ENCODE measurements around the gene PCBP3.

Gene PCBP3

GRCh38 chr21:45786660-45787059 is 143.1 kb downstream of the PCBP3 start:
- Histone ChIP-seq H3K36me3 (peaks cover 0 to 30% (median 13%) of the 10 kb centered on the region in 11 experiments; a peak in 11 of 22 replicates), H4K20me1 (peaks cover 0 to 50% (median 6%) of the 10 kb centered on the region in 11 experiments; a peak in 9 of 22 replicates), H3K9ac (no peak overlapping the region), H3K4me2 (no peak overlapping the region), H3K4me1 (peaks cover 0 to 15% (median 3%) of the 10 kb centered on the region in 10 experiments; a peak in 7 of 20 replicates), H3K4me3 (no peak overlapping the region), H3K9me3 (replicated peaks in 1 of 11) (peaks cover 0 to 7% (median 0%) of the 10 kb centered on the region in 11 experiments; a peak in 1 of 22 replicates), H3K27ac (no peak overlapping the region), H3K27me3 (no peaks in the 10 kb centered on the region)
- TF ChIP-seq Cebpa-rat (IDR thresholded peaks at IDR 0.05) = no peak

- Histone ChIP-seq H3K9me3 (replicated peaks in 1 of 11) (peaks cover 0 to 7% (median 0%) of the 10 kb centered on the region in 11 experiments; a peak in 1 of 22 replicates), H3K4me3 (no peak overlapping the region), H3K9ac (no peak overlapping the region), H3K27ac (no peak overlapping the region), H3K4me1 (peaks cover 0 to 18% (median 3%) of the 10 kb centered on the region in 10 experiments; a peak in 7 of 20 replicates), H3K36me3 (peaks cover 0 to 34% (median 13%) of the 10 kb centered on the region in 11 experiments; a peak in 11 of 22 replicates), H3K27me3 (no peaks in the 10 kb centered on the region), H4K20me1 (peaks cover 0 to 57% (median 8%) of the 10 kb centered on the region in 11 experiments; a peak in 9 of 22 replicates), H3K4me2 (no peak overlapping the region)
- TF ChIP-seq Cebpa-rat (IDR thresholded peaks at IDR 0.05) = no peak
Observed at GRCh38 chr21:45787371-45787770, 143.8 kb downstream of the PCBP3 start.

- H3K36me3 ChIP-seq = peaks cover 0 to 41% (median 13%) of the 10 kb centered on the region in 11 experiments; a peak in 11 of 22 replicates
- H3K27ac ChIP-seq = no peak overlapping the region
- H3K9me3 ChIP-seq (replicated peaks in 1 of 11) = peaks cover 0 to 5% (median 0%) of the 10 kb centered on the region in 11 experiments; a peak in 1 of 22 replicates
- H3K4me3 ChIP-seq = no peak overlapping the region
- H4K20me1 ChIP-seq = peaks cover 0 to 65% (median 8%) of the 10 kb centered on the region in 11 experiments; a peak in 9 of 22 replicates
- TF ChIP-seq Cebpa-rat (IDR thresholded peaks at IDR 0.05) = no peak
- H3K9ac ChIP-seq = no peak overlapping the region
- no peak overlapping the region for H3K4me2 ChIP-seq
- H3K4me1 ChIP-seq = peaks cover 0 to 18% (median 3%) of the 10 kb centered on the region in 10 experiments; a peak in 7 of 20 replicates
- H3K27me3 ChIP-seq = no peaks in the 10 kb centered on the region
Observed at GRCh38 chr21:45788198-45788597, 144.7 kb downstream of the PCBP3 start.

- TF ChIP-seq Cebpa-rat (IDR thresholded peaks at IDR 0.05) = no peak
- H3K9ac ChIP-seq = no peak overlapping the region
- peaks cover 0 to 70% (median 8%) of the 10 kb centered on the region in 11 experiments; a peak in 9 of 22 replicates for H4K20me1 ChIP-seq
Observed at GRCh38 chr21:45788637-45789506, 145.3 kb downstream of the PCBP3 start.

GRCh38 chr21:45790427-45790826 is 146.9 kb downstream of the PCBP3 start:
- TF ChIP-seq Cebpa-rat (IDR thresholded peaks at IDR 0.05) = no peak
- Histone ChIP-seq H3K4me1 (peaks cover 0 to 18% (median 3%) of the 10 kb centered on the region in 10 experiments; a peak in 7 of 20 replicates), H3K4me2 (peak overlapping the region in 1 of 11 experiments; percentile 7; a peak in 1 of 22 replicates), H3K9ac (no peak overlapping the region), H3K9me3 (replicated peaks in 1 of 11) (no peaks in the 10 kb centered on the region), H4K20me1 (peaks cover 0 to 75% (median 8%) of the 10 kb centered on the region in 11 experiments; a peak in 9 of 22 replicates), H3K36me3 (peaks cover 0 to 44% (median 8%) of the 10 kb centered on the region in 11 experiments; a peak in 9 of 22 replicates), H3K27ac (no peak overlapping the region), H3K4me3 (no peak overlapping the region), H3K27me3 (no peaks in the 10 kb centered on the region)

More at GRCh38 chr21:45788637-45789506, 145.3 kb downstream of the PCBP3 start:
- no peaks in the 10 kb centered on the region for H3K27me3 ChIP-seq
- H3K4me2 ChIP-seq = no peak overlapping the region
- peaks cover 0 to 18% (median 3%) of the 10 kb centered on the region in 10 experiments; a peak in 7 of 20 replicates for H3K4me1 ChIP-seq
- no peak overlapping the region for H3K27ac ChIP-seq
- H3K4me3 ChIP-seq = no peak overlapping the region
- no peaks in the 10 kb centered on the region for H3K9me3 ChIP-seq (replicated peaks in 1 of 11)
- peaks cover 0 to 44% (median 8%) of the 10 kb centered on the region in 11 experiments; a peak in 9 of 22 replicates for H3K36me3 ChIP-seq

GRCh38 chr21:45791562-45792418 is 148.3 kb downstream of the PCBP3 start:
- H3K4me3 ChIP-seq = no peak overlapping the region
- no peaks in the 10 kb centered on the region for H3K27me3 ChIP-seq
- no peaks in the 10 kb centered on the region for H3K9me3 ChIP-seq (replicated peaks in 1 of 11)
- H4K20me1 ChIP-seq = peaks cover 0 to 76% (median 8%) of the 10 kb centered on the region in 11 experiments; a peak in 9 of 22 replicates
- peaks cover 0 to 19% (median 3%) of the 10 kb centered on the region in 10 experiments; a peak in 7 of 20 replicates for H3K4me1 ChIP-seq
- TF ChIP-seq Cebpa-rat (IDR thresholded peaks at IDR 0.05) = no peak
- 0 out of 22 replicates have a peak overlapping the region, but pooled peaks of 1 of the 11 experiments have one; percentile 6 for H3K27ac ChIP-seq
- H3K36me3 ChIP-seq = peaks cover 0 to 41% (median 8%) of the 10 kb centered on the region in 11 experiments; a peak in 9 of 22 replicates
- no peak overlapping the region for H3K9ac ChIP-seq
- H3K4me2 ChIP-seq = peak overlapping the region in 1 of 11 experiments; percentile 7; a peak in 1 of 22 replicates

GRCh38 chr21:45792682-45793383 is 149.3 kb downstream of the PCBP3 start:
- Histone ChIP-seq H3K4me3 (no peak overlapping the region), H3K27ac (no peak overlapping the region), H4K20me1 (peaks cover 0 to 70% (median 6%) of the 10 kb centered on the region in 11 experiments; a peak in 9 of 22 replicates), H3K9ac (no peak overlapping the region), H3K4me2 (no peak overlapping the region), H3K9me3 (replicated peaks in 1 of 11) (peaks cover 0 to 7% (median 5%) of the 10 kb centered on the region in 11 experiments; a peak in 11 of 22 replicates), H3K27me3 (no peaks in the 10 kb centered on the region), H3K36me3 (peaks cover 0 to 33% (median 12%) of the 10 kb centered on the region in 11 experiments; a peak in 9 of 22 replicates), H3K4me1 (peaks cover 0 to 19% (median 3%) of the 10 kb centered on the region in 10 experiments; a peak in 7 of 20 replicates)
- TF ChIP-seq Cebpa-rat (IDR thresholded peaks at IDR 0.05) = no peak
